ES-I3 (cell line): ENCODE data around the gene AVPR1B.
"Not testable (repeated sequence)": the region's sequence is repeated elsewhere in the genome, so short reads cannot be mapped to it uniquely, and the experiment has no call there.

ENCODE experiments used
- H3K36me3 ChIP-seq: 2 replicates; pipeline ENCODE4 v1.6.1; 2013; ENCODE audit warnings: mild to moderate bottlenecking, low read length, control low read depth, moderate library complexity; ENCODE audit not compliant: insufficient read depth
- H3K4me1 ChIP-seq: 2 replicates; pipeline ENCODE4 v1.6.1; 2013; ENCODE audit warnings: mild to moderate bottlenecking, control low read depth, low read length; ENCODE audit not compliant: insufficient read depth
- H3K9ac ChIP-seq: 2 replicates; pipeline ENCODE4 v1.6.1; 2013; ENCODE audit warnings: low read depth, mild to moderate bottlenecking, low read length, moderate library complexity
- H3K9me3 ChIP-seq: 2 replicates; pipeline ENCODE4 v1.6.1; 2013; ENCODE audit warnings: mild to moderate bottlenecking, low read length, moderate library complexity; ENCODE audit not compliant: control insufficient read depth, insufficient read depth

The AVPR1B gene

DNA sequence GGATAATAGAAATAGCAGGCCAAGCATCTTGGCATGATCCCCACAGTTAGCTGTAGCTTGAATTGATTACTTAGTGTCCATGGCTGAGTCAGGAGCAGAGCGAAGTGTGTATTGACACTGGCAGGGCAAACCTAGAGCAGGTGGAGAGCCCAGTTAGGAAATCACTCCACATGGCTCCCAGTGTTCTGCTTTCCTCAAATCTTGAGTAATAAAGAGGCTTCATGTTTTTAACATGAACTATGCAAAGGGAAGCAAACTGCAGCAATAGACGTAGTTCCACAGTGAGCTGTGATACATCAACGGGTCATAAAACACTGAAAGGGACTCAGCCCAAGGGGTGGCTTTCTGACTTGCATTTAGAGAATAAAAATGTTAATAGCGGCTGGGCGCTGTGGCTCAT is 35.3 kb downstream of the AVPR1B start:
- Histone ChIP-seq H3K4me1 (no peaks in the 10 kb centered on the region), H3K9ac (no peak overlapping the region), H3K36me3 (no peaks in the 10 kb centered on the region), H3K9me3 (no peaks in the 10 kb centered on the region)

DNA sequence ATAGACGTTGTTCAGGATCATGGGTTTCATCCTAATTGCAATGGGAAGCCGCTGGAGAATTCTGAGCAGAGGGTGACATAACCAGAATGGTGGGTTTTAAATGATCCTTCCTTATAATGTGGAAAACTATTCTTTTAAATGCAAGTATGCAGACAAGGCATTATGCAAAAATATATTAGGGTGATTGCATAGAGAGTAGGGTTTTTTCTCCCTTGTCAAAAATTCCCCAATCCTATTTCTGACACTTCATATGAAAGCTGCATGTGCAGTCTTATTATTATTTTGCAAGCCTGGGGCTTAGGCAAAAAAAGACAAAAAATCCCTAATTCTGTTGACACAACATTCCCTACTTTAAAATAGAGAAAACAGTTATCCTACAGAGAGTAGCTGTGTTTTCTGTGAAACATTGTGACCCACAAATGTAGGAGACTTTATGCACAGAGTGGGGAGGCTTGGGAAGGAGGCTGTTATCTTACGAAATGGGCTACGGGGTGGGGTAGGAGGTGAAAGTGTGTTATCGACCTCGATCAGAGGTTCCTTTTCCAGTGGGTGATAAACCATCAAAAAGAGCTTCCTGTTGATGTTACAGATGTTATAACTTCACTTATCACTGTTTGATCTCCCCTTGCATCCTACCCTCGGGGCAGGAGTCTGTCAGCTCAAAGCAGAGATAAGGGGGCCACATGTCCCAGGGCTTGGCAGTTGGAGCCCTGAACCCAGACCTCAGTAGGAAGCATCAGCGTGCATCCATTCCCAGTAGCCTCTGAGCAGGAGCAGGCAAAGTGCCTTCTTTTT is 37.0 kb downstream of the AVPR1B start:
- H3K4me1 ChIP-seq: peaks cover 6% of the 10 kb centered on the region
- no peaks in the 10 kb centered on the region for H3K36me3 ChIP-seq
- no peak overlapping the region for H3K9ac ChIP-seq
- H3K9me3 ChIP-seq: no peaks in the 10 kb centered on the region

DNA sequence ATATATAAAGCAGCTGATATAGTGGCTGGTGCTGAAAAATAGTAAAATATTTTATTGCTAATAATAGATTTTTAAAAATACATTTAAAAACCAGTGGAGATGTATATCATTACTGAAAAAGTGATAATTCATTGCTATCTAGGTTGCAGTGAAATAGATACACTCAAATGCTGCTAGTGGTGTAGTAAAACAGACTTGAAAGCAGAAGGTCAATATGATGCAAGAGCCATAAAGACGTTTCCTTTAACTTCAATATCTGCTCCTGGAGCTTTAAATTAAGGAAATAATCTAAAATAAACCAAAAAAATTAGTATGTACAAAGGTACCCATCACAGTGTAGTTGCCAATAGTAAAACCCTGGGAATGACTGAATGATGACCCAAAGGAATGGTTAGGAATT is 38.1 kb downstream of the AVPR1B start:
- no peaks in the 10 kb centered on the region for H3K9me3 ChIP-seq
- H3K4me1 ChIP-seq: peaks cover 6% of the 10 kb centered on the region
- no peaks in the 10 kb centered on the region for H3K36me3 ChIP-seq
- no peak overlapping the region for H3K9ac ChIP-seq

DNA sequence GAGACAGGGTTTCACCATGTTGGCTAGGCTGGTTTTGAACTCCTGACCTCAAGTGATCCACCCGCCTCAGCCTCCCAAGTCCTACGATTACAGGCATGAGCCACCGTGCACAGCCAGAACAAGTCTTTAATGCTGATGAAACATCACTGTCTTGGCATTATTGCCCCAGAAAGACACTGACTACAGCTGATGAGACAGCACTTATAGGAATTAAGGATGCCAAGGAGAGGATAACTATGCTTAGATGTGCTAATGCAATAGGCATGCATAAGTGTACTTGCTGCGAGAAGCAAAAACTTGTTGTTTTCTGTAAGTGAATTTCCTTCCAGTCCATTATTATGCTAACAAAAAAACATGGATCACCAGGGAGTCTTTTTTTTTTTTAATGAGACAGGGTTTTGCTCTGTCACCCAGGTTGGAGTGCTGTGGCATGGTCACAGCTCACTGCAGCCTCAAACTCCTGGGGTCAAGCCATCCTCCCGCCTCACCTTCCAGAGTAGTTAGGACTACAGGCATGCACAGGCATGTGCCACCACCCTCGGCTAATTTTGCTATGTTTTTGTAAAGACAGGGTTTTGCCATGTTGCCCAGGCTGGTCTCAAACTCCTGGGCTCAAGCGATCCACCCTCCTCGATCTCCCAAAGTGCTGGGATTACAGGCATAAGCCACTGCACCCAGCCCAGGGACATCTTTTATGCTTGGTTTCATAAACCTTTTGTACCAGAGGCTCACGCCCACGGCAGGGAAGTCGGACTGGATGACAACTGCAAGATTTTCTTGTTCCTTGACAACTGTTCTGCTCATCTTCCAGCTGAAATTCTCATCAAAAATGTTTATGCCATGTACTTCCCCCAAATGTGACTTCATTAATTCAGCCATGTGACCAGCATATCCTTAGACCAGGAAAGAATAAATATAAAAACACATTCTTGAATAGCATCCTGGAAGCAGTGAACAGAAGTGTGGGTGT is 41.1 kb downstream of the AVPR1B start:
- Histone ChIP-seq H3K4me1 (peaks cover 6% of the 10 kb centered on the region), H3K36me3 (no peaks in the 10 kb centered on the region), H3K9ac (no peak overlapping the region)

DNA sequence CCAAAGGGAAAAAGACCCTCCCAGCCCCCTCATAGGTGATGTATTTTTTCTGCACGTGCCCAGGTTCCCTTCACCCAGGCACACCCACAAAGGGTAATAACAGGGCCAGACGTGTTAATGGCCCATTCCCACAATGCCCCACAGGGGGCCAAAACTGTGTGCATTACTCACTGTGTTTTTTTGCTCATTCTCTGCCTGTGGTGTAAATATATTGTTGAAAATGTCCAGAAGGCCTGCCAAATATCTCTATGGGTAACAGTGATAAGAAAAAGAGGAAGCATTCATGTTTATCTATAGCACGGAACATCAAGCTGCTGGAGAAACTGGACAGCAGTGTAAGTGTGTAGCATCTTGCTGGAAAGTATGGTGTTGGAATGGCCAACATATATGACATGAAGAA is 42.3 kb downstream of the AVPR1B start:
- peaks cover 6% of the 10 kb centered on the region for H3K4me1 ChIP-seq
- H3K9ac ChIP-seq: no peak overlapping the region
- H3K9me3 ChIP-seq: no peaks in the 10 kb centered on the region
- no peaks in the 10 kb centered on the region for H3K36me3 ChIP-seq

More for the DNA sequence above, 41.1 kb downstream of the AVPR1B start:
- no peaks in the 10 kb centered on the region for H3K9me3 ChIP-seq

DNA sequence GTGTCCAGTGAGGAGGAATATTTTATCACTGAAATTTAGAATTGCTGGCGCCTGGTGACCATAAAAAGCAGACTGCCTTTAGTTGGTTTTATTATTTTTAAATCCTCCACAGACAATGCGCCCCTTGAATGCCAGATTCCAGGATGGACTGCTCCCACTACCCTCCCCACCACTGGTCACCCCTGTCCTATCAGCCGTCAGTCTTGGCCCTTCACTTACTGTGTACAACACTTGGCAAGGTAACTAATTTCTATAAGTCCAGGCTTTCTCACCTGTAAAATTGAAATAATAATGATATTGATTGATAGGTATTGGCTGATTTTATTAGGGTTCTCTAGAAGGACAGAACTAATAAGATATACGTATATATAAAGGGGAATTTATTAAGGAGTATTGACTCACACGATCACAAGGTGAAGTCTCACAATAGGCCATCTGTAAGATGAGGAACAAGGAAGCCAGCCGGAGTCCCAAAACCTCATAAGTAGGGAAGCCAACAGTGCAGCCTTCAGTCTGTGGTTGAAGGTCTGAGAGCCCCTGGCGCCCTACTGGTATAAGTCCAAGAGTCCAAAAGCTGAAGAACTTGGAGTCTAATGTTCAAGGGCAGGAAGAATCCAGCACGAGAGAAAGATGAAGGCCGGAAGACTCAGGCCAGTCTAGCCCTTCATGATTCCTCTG is 46.4 kb downstream of the AVPR1B start:
- Histone ChIP-seq H3K4me1 (no peaks in the 10 kb centered on the region), H3K9ac (no peak overlapping the region), H3K36me3 (no peaks in the 10 kb centered on the region)

DNA sequence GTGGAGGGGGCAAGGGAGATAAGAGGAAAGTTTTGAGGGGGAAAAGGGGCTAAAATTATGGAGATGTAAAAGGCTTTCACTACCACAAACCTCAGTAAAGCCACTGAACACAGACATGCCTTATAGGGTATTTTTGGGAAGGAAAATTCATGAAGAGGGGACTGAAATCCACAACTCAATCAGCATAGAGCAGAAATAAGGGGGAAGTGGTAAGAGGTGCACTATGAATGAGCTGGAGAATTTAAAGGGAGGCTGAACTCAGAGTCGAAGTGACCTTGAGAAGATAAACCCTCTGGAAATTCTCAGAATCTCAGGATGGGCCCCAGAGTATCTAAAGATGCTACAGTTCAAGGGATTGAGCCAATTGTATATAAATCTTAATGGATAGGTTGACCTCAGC is 48.9 kb downstream of the AVPR1B start:
- Histone ChIP-seq H3K36me3 (no peaks in the 10 kb centered on the region), H3K9me3 (no peaks in the 10 kb centered on the region), H3K9ac (no peak overlapping the region), H3K4me1 (no peaks in the 10 kb centered on the region)

More for the DNA sequence above, 46.4 kb downstream of the AVPR1B start:
- no peaks in the 10 kb centered on the region for H3K9me3 ChIP-seq

DNA sequence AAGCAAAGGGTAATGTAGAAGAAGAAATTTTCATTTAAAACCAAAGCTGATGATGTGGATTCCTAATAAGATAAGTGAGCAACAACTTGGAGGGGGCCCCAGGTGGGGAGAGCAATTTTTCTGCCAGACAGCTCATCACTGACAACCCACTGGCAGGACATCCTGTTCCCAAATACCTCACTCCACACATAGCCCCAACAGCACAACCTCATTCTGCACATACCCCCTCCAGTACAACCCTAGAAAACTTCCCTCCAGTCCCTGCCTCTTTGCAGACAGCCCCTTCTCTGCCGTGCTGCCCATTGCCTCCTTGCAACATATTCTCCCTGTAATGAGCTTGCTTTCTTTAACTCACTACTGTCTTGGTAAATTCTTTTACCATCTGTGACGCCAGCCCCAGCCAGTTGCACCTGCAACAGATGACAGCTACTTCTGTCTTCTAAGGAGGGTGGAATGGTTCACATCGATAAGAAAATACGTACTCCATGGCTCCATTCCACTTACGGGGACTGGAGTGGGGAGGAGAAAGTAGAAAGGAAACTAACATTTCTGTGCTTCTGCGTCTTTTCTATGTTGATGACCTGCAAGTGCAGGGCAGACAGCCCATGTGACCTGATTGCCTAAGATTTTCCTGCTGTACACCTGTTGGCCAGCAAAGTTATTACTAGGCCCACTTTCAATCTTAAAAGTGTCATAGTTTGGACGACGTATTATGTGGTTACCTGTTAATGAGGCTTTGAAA is 49.5 kb downstream of the AVPR1B start:
- H3K4me1 ChIP-seq: no peaks in the 10 kb centered on the region
- H3K9ac ChIP-seq: no peak overlapping the region
- H3K9me3 ChIP-seq: peaks cover 6% of the 10 kb centered on the region; the same call in 1 of the 2 replicates
- no peaks in the 10 kb centered on the region for H3K36me3 ChIP-seq

DNA sequence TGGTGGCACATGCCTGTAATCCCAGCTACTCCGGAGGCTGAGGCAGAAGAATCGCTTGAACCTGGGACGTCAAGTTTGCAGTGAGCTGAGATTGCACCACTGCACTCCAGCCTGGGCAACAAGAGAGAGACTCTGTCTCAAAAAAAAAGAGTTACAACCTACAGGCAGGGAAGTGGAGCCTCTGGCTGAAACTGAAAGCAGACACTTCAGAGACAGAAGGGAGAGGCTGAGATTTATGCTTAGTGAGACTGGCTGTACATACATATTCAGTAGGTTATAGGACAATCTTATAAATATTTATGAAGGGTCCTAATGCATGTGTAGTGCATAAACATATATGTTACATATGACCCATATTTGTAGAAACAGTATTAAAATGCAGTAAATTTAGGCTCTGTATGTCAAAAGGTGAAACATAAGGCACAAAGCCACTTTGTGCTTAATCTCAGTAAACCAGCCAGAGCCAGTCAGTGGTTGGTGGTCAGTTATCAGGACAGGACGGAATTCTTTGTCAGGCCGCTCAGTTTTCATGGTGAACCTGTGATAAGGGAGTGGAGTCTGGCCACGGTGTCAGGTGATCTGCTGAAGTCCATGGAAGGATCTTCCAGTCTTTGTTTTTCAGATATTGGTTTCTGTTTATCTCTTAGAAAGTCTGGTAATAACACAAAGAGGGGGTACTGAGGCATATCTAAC is 50.6 kb downstream of the AVPR1B start:
- Histone ChIP-seq H3K9me3 (peaks cover 7% of the 10 kb centered on the region; the same call in 1 of the 2 replicates), H3K4me1 (no peaks in the 10 kb centered on the region), H3K36me3 (no peaks in the 10 kb centered on the region), H3K9ac (no peak overlapping the region)

DNA sequence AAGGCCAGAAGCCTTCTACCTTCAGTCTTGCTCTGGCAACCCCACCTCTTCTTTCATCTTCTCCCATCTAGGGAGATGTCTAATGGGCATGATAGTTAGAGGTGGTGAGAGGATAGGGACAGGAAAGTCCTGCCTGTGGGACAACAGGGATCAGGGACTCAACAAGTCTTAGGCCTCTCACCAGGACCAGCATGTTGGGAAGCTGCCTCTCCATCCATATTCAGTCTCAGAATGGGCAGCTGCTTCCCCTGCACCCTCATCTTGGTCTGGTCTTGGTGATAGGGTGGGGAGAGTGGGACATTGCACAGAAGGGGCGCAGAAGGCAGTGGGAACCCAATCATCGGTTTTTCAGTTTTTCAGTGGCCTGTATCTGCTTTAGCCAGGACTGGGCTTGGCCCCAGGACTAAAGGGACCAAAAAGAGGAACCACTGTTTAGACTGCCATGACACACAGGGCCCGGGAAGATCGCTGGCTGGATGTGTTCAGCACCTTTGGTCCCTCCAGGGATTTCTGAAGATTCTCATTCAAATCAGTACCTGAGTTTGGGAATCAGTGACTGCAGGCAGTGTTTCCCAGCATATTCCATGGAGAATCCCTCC is 51.5 kb downstream of the AVPR1B start:
- no peaks in the 10 kb centered on the region for H3K4me1 ChIP-seq
- no peaks in the 10 kb centered on the region for H3K36me3 ChIP-seq
- H3K9ac ChIP-seq: no peak overlapping the region
- H3K9me3 ChIP-seq: peaks cover 7% of the 10 kb centered on the region; the same call in 1 of the 2 replicates

DNA sequence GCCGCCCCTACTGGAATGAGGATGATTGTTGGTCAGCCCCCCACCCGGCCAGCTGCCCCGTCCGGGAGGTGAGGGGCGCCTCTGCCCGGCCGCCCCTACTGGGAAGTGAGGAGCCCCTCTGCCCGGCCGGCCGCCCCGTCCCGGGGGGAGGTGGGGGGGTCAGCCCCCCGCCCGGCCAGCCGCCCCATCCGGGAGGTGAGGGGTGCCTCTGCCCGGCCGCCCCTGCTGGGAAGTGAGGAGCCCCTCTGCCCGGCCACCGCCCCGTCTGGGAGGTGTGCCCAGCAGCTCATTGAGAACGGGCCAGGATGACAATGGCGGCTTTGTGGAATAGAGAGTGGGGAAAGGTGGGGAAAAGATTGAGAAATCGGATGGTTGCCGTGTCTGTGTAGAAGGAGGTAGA is 52.7 kb downstream of the AVPR1B start:
- not testable (repeated sequence) for H3K4me1 ChIP-seq, H3K36me3 ChIP-seq, H3K9me3 ChIP-seq, H3K9ac ChIP-seq

DNA sequence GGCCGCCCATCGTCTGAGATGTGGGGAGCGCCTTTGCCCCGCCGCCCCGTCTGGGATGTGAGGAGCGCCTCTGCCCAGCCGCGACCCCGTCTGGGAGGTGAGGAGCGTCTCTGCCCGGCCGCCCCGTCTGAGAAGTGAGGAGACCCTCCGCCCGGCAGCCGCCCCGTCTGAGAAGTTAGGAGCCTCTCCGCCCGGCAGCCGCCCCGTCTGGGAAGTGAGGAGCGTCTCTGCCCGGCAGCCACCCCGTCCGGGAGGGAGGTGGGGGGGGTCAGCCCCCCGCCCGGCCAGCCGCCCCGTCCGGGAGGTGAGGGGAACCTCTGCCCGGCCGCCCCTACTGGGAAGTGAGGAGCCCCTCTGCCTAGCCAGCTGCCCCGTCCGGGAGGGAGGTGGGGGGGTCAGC is 53.2 kb downstream of the AVPR1B start:
- H3K9me3 ChIP-seq, H3K4me1 ChIP-seq, H3K9ac ChIP-seq, H3K36me3 ChIP-seq: not testable (repeated sequence)

DNA sequence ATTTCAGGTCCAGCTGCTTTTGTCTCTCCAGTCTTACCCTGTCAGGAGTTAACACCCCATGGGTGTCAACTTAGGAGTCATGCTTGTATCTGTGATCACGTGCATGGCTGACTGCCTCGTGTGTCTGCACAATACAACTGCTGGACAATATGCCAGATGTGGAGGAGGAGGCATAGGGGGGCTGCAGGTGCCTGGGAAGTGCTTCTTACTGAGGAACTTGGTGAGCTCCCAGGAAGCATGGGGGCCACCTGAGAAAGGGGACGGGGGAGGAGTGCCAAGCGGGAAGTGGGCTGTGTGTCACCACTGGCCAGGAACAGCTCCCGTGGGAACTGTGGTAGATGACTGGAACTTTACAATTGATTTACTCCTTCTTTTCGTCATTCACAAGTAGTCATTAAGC is 54.7 kb downstream of the AVPR1B start:
- Histone ChIP-seq H3K9ac (no peak overlapping the region), H3K36me3 (no peaks in the 10 kb centered on the region), H3K9me3 (peaks cover 7% of the 10 kb centered on the region; the same call in 1 of the 2 replicates), H3K4me1 (peaks cover 7% of the 10 kb centered on the region; the same call in 1 of the 2 replicates)
